HAP-1 (cell line): Measurements from ENCODE around the gene CPZ.
"Not testable (repeated sequence)": the region's sequence is repeated elsewhere in the genome, so short reads cannot be mapped to it uniquely, and the experiment has no call there.

ENCODE experiments used
- DNase-seq, 2 experiments: peaks; one replicate each; pipeline ENCODE4 v3.0.0-alpha.2; 2016 to 2020; ENCODE audit warnings: low spot score in 2 of 2
- H3K27me3 ChIP-seq: fragments of 250-450 bp; sonication (Bioruptor Pico); 2 replicates; pipeline ENCODE4 v1.5.1; 2020; ENCODE audit warnings: low read depth, mild to moderate bottlenecking, moderate library complexity
- H3K36me3 ChIP-seq: fragments of 250-450 bp; sonication (Bioruptor Pico); replicated peaks from 2 replicates; pipeline ENCODE4 v1.5.1; 2020; ENCODE audit warnings: mild to moderate bottlenecking
- H3K4me1 ChIP-seq: fragments of 250-450 bp; sonication (Bioruptor Pico); 2 replicates; pipeline ENCODE4 v1.5.1; 2020; ENCODE audit warnings: mild to moderate bottlenecking
- H3K4me3 ChIP-seq: fragments of 250-450 bp; sonication (Bioruptor Pico); 2 replicates; pipeline ENCODE4 v1.5.1; 2020; ENCODE audit warnings: mild to moderate bottlenecking, moderate library complexity
- H3K9me3 ChIP-seq: fragments of 250-450 bp; sonication (Bioruptor Pico); 2 replicates; pipeline ENCODE4 v1.5.1; 2020; ENCODE audit warnings: mild to moderate bottlenecking, moderate library complexity
- in situ Hi-C: fragments of 300-500 bp; cut with MboI; formaldehyde crosslinking; loops from 3 replicates; pipeline ENCODE4 v1.14.3; 2020; ENCODE audit warnings: low sequenced_read_pairs, inconsistent platforms, mixed read lengths

Gene CPZ

GRCh38 chr4:8564595-8564994 lies 28.0 kb upstream of the CPZ start:
- no peaks in the 10 kb centered on the region for H3K36me3 ChIP-seq
- H3K4me3 ChIP-seq: no peak overlapping the region
- peaks cover 2% of the 10 kb centered on the region; the same call in 1 of the 2 replicates for H3K9me3 ChIP-seq
- H3K27me3 ChIP-seq: no peaks in the 10 kb centered on the region
- in situ Hi-C loops: no loop called here
- H3K4me1 ChIP-seq: peaks cover 16% of the 10 kb centered on the region
- DNase-seq: no peak

- Histone ChIP-seq H3K9me3 (peaks cover 2% of the 10 kb centered on the region), H3K36me3 (no peaks in the 10 kb centered on the region), H3K27me3 (no peaks in the 10 kb centered on the region), H3K4me1 (peaks cover 16% of the 10 kb centered on the region), H3K4me3 (no peak overlapping the region)
- peak; percentile 43 to 68 for DNase-seq
- in situ Hi-C loops: no loop called here
Measured at GRCh38 chr4:8568068-8568668, 24.4 kb upstream of the CPZ start.

- peaks cover 16% of the 10 kb centered on the region for H3K4me1 ChIP-seq
- H3K4me3 ChIP-seq: no peak overlapping the region
- H3K27me3 ChIP-seq: no peaks in the 10 kb centered on the region
- in situ Hi-C loops: no loop called here
- no peaks in the 10 kb centered on the region for H3K36me3 ChIP-seq
- DNase-seq: no peak
- peaks cover 2% of the 10 kb centered on the region for H3K9me3 ChIP-seq
Measured at GRCh38 chr4:8570201-8570600, 22.4 kb upstream of the CPZ start.

GRCh38 chr4:8571702-8572685 lies 20.6 kb upstream of the CPZ start:
- H3K27me3 ChIP-seq: peaks cover 2% of the 10 kb centered on the region; the same call in 1 of the 2 replicates
- no peaks in the 10 kb centered on the region for H3K36me3 ChIP-seq
- in situ Hi-C loops: no loop called here

GRCh38 chr4:8573266-8573665 lies 19.3 kb upstream of the CPZ start:
- no peak for DNase-seq
- Histone ChIP-seq H3K4me3 (no peak overlapping the region), H3K27me3 (peaks cover 4% of the 10 kb centered on the region; the same call in 1 of the 2 replicates), H3K4me1 (peaks cover 4% of the 10 kb centered on the region), H3K9me3 (peaks cover 2% of the 10 kb centered on the region), H3K36me3 (no peaks in the 10 kb centered on the region)
- in situ Hi-C loops: no loop called here

More at GRCh38 chr4:8571702-8572685, 20.6 kb upstream of the CPZ start:
- no peak for DNase-seq
- no peak overlapping the region for H3K4me3 ChIP-seq
- H3K4me1 ChIP-seq: peaks cover 16% of the 10 kb centered on the region
- peaks cover 2% of the 10 kb centered on the region for H3K9me3 ChIP-seq

GRCh38 chr4:8574796-8575370 lies 17.7 kb upstream of the CPZ start:
- Histone ChIP-seq H3K27me3 (peaks cover 9% of the 10 kb centered on the region; the same call in 1 of the 2 replicates), H3K4me1 (no peaks in the 10 kb centered on the region), H3K9me3 (no peaks in the 10 kb centered on the region; the same call in 1 of the 2 replicates), H3K4me3 (no peak overlapping the region), H3K36me3 (no peaks in the 10 kb centered on the region)
- in situ Hi-C loops: loop anchor here (25.0 kb wide), 1 partner anchor 338 kb away; no protein-coding TSS in a partner anchor
- DNase-seq: no peak

- Histone ChIP-seq H3K4me3 (no peak overlapping the region), H3K9me3 (no peaks in the 10 kb centered on the region; the same call in 1 of the 2 replicates), H3K27me3 (peaks cover 10% of the 10 kb centered on the region; the same call in 1 of the 2 replicates), H3K4me1 (no peaks in the 10 kb centered on the region), H3K36me3 (no peaks in the 10 kb centered on the region)
- DNase-seq: no peak
- in situ Hi-C loops: loop anchor here (25.0 kb wide), 1 partner anchor 338 kb away; no protein-coding TSS in a partner anchor
Measured at GRCh38 chr4:8575457-8575856, 17.1 kb upstream of the CPZ start.

GRCh38 chr4:8576591-8576990 lies 16.0 kb upstream of the CPZ start:
- peaks cover 13% of the 10 kb centered on the region; the same call in 1 of the 2 replicates for H3K27me3 ChIP-seq
- not testable (repeated sequence) for H3K9me3 ChIP-seq, DNase-seq, H3K4me1 ChIP-seq, H3K36me3 ChIP-seq, H3K4me3 ChIP-seq
- in situ Hi-C loops: loop anchor here (25.0 kb wide), 1 partner anchor 339 kb away; no protein-coding TSS in a partner anchor

- Histone ChIP-seq H3K4me3 (no peak overlapping the region), H3K4me1 (no peaks in the 10 kb centered on the region), H3K9me3 (no peaks in the 10 kb centered on the region), H3K27me3 (peaks cover 13% of the 10 kb centered on the region; the same call in 1 of the 2 replicates), H3K36me3 (no peaks in the 10 kb centered on the region)
- DNase-seq: no peak
- in situ Hi-C loops: loop anchor here (25.0 kb wide), 1 partner anchor 340 kb away; no protein-coding TSS in a partner anchor
Measured at GRCh38 chr4:8577046-8577445, 15.5 kb upstream of the CPZ start.

- Histone ChIP-seq H3K4me1 (no peaks in the 10 kb centered on the region), H3K36me3 (no peaks in the 10 kb centered on the region), H3K27me3 (peaks cover 14% of the 10 kb centered on the region), H3K4me3 (no peak overlapping the region), H3K9me3 (no peaks in the 10 kb centered on the region)
- in situ Hi-C loops: loop anchor here (25.0 kb wide), 1 partner anchor 341 kb away; no protein-coding TSS in a partner anchor
- DNase-seq: no peak
Measured at GRCh38 chr4:8577972-8578371, 14.6 kb upstream of the CPZ start.

GRCh38 chr4:8578717-8579116 lies 13.8 kb upstream of the CPZ start:
- in situ Hi-C loops: loop anchor here (25.0 kb wide), 1 partner anchor 341 kb away; no protein-coding TSS in a partner anchor
- Histone ChIP-seq H3K27me3 (peaks cover 16% of the 10 kb centered on the region), H3K36me3 (no peaks in the 10 kb centered on the region), H3K4me1 (no peaks in the 10 kb centered on the region), H3K4me3 (no peak overlapping the region), H3K9me3 (no peaks in the 10 kb centered on the region)
- DNase-seq: no peak

- Histone ChIP-seq H3K4me3 (no peak overlapping the region), H3K4me1 (no peaks in the 10 kb centered on the region), H3K9me3 (no peaks in the 10 kb centered on the region), H3K27me3 (peaks cover 16% of the 10 kb centered on the region), H3K36me3 (no peaks in the 10 kb centered on the region)
- DNase-seq: no peak
- in situ Hi-C loops: loop anchor here (25.0 kb wide), 1 partner anchor 342 kb away; no protein-coding TSS in a partner anchor
Measured at GRCh38 chr4:8579526-8580320, 12.8 kb upstream of the CPZ start.
